Muscle layer of colon (tissue), 2 donors: Measurements from ENCODE around the gene SNRNP25.

Source experiments
- H3K27ac ChIP-seq: one replicate; pipeline ENCODE4 v1.7.0; 2013; ENCODE audit warnings: low read depth, mild to moderate bottlenecking, low read length, moderate library complexity
- H3K27me3 ChIP-seq, 2 donors: one replicate each; pipeline ENCODE4 v1.7.0; 2013; ENCODE audit warnings: low read length in 2 of 2, mild to moderate bottlenecking in 2 of 2; ENCODE audit not compliant: insufficient read depth in 2 of 2, control insufficient read depth in 1 of 2
- H3K36me3 ChIP-seq: one replicate; pipeline ENCODE4 v1.7.0; 2013; ENCODE audit warnings: mild to moderate bottlenecking, low read length; ENCODE audit not compliant: insufficient read depth
- H3K4me1 ChIP-seq: one replicate; pipeline ENCODE4 v1.7.0; 2013; ENCODE audit warnings: mild to moderate bottlenecking, low read length; ENCODE audit not compliant: insufficient read depth
- H3K4me3 ChIP-seq, 2 donors: one replicate each; pipeline ENCODE4 v1.7.0; 2013; ENCODE audit warnings: low read length in 2 of 2, low read depth in 1 of 2, mild to moderate bottlenecking in 1 of 2, moderate library complexity in 1 of 2
- H3K9ac ChIP-seq: one replicate; pipeline ENCODE4 v1.7.0; 2013; ENCODE audit warnings: low read length
- H3K9me3 ChIP-seq: one replicate; pipeline ENCODE4 v1.7.0; 2013; ENCODE audit warnings: mild to moderate bottlenecking, low read length
- donor health status: abdominal sarcoma.
- donor health status: Adenocarcinoma of cecum.

SNRNP25 gene

DNA sequence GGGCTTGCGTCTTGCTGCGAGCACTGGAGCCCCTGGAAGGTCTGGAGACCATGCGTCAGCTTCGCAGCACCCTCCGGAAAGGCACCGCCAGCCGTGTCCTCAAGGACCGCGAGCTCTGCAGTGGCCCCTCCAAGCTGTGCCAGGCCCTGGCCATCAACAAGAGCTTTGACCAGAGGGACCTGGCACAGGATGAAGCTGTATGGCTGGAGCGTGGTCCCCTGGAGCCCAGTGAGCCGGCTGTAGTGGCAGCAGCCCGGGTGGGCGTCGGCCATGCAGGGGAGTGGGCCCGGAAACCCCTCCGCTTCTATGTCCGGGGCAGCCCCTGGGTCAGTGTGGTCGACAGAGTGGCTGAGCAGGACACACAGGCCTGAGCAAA is 31.8 kb downstream of the SNRNP25 start:
- no peak overlapping the region for H3K9ac ChIP-seq
- H3K27me3 ChIP-seq = no peaks in the 10 kb centered on the region
- H3K4me1 ChIP-seq = peaks cover 9% of the 10 kb centered on the region
- H3K36me3 ChIP-seq = peaks cover 37% of the 10 kb centered on the region
- H3K9me3 ChIP-seq = no peaks in the 10 kb centered on the region
- H3K27ac ChIP-seq = no peak overlapping the region
- H3K4me3 ChIP-seq = no peak overlapping the region

DNA sequence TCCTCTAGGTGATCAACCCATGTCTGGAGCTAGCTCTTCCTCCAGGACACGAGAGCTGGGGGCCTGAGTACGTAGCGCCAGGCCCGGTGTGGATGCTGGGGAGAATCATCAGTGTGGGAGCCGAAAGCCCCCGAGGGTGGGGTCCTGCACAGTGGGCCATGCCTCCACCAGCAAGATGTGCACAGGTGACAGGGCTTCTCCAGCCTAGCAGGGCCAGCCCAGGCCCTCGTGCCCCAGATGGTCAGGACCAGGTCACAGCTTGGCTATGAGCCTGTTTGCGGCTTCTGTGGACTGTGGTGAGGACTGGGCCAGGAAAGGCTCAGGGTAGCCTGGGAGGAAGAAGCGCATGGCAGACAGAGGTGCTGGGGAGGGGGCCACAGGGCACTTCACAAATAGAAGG is 32.2 kb downstream of the SNRNP25 start:
- Histone ChIP-seq H3K36me3 (peaks cover 40% of the 10 kb centered on the region), H3K9ac (no peak overlapping the region), H3K27me3 (no peaks in the 10 kb centered on the region), H3K9me3 (no peaks in the 10 kb centered on the region), H3K27ac (no peak overlapping the region), H3K4me1 (peaks cover 9% of the 10 kb centered on the region), H3K4me3 (no peak overlapping the region)

DNA sequence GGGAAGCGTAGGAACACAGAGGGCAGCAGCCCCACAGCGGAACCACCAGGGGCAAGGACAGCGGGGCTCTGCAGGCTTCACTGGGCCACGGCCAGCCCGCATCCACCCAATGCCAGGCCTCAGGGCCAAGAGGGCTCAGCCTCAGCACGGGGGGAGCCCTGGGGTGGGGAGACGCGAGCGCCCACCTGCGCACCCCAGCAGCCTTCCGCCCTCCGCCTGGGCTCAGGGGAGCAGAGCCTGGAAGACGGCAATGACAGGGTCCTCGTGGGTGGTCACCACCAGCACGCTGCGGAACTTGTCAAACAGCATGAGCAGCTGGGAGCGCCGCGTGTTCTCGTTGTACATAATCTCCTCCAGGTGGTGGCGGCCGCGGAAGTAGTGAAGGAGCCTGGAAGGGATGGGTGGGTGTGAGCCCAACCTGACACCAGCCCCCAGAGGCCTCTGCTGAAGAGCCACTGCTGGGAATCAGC is 32.9 kb downstream of the SNRNP25 start:
- peaks cover 40% of the 10 kb centered on the region for H3K36me3 ChIP-seq
- H3K27ac ChIP-seq = no peak overlapping the region

DNA sequence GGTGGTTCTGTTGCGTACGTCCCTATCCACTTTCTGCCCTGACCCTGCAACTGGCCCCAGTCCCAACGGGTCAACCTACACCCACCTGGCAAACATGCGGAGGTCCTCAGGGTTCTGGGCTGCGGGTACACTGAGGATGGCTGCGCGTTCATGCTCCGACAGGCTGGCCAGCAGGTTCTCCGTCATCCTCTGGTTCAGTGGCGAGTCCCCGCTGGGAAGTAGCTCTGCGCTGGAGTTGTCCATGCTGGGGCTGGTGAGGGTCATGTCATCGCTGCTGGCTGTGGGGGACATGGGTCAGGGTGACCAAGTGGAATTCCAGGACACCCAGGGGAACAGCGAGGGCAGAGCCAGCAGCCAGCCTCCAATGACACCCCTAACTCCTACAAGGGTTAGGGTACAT is 35.0 kb downstream of the SNRNP25 start:
- Histone ChIP-seq H3K4me3 (no peak overlapping the region), H3K36me3 (peaks cover 40% of the 10 kb centered on the region), H3K9ac (no peak overlapping the region), H3K4me1 (peaks cover 19% of the 10 kb centered on the region), H3K9me3 (no peaks in the 10 kb centered on the region), H3K27ac (no peak overlapping the region), H3K27me3 (no peaks in the 10 kb centered on the region)

More for the DNA sequence above, 32.9 kb downstream of the SNRNP25 start:
- no peaks in the 10 kb centered on the region for H3K9me3 ChIP-seq
- H3K27me3 ChIP-seq = no peaks in the 10 kb centered on the region
- H3K4me3 ChIP-seq = no peak overlapping the region
- H3K9ac ChIP-seq = no peak overlapping the region
- peaks cover 12% of the 10 kb centered on the region for H3K4me1 ChIP-seq

DNA sequence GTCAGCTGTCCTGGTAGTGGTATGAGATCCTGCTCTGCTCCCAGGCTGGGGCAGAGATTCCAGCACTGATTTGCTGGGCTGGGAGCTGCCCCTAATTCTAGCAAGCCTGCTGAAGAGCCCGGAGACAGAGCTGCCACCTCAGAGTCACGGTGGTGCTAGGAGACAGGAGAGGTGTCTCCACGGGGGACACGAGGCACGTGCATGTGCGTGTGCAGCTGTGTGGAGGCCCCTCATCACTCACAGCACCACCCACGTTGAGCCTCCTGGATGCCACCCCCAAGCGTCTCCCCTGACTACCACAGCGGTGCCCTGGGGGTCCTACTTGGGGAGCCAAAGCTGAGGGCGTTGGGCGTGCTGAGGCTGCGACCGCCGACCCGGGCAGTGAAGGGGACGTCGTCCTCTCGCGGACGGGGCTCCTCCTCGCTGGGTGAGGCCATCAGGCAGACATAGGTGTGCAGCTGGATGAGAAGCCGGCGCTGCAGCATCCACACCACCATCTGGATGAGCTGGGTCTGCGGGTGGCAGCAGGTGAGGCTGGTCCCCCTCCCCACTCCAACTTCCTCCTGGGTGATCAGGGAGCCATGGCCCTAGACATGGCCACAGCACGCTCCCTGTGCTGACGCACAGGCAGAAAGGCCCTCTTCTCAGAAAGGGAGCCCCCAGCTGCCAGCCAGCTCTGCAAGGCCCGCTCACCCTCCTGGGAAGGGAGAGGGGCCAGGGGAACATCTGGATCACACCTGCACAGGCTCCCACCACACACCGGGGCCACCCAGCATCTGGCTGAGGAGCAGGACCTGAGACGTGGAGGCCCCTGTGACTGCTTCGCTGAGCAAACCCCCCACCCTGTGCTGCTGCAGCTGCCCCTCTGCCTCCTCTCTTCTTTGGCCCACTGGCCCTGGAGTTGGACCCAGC is 36.0 kb downstream of the SNRNP25 start:
- Histone ChIP-seq H3K9me3 (no peaks in the 10 kb centered on the region), H3K27me3 (no peaks in the 10 kb centered on the region), H3K9ac (no peak overlapping the region), H3K4me1 (peaks cover 10% of the 10 kb centered on the region), H3K27ac (no peak overlapping the region), H3K4me3 (no peak overlapping the region), H3K36me3 (peaks cover 42% of the 10 kb centered on the region)

DNA sequence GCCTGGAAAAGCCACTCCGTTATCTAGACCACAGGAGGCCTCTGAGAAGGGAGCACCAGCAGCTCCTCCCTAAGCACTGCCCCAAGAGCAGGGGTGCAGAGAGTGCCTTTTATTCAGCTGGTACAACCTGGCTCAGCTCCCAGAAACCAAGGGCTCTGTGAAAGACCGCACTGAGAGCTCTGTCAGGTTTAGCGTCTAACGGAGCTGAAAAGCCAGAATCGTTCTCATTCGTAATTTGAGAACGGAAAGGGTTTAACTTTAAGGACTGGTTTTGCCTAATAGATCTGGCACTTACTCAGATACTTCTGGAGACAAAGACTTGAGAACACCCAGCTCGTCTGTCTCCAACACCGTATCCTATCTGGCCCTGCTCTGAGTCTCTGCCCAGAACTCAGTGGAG is 37.9 kb downstream of the SNRNP25 start:
- Histone ChIP-seq H3K36me3 (peaks cover 40% of the 10 kb centered on the region), H3K9ac (no peak overlapping the region)

DNA sequence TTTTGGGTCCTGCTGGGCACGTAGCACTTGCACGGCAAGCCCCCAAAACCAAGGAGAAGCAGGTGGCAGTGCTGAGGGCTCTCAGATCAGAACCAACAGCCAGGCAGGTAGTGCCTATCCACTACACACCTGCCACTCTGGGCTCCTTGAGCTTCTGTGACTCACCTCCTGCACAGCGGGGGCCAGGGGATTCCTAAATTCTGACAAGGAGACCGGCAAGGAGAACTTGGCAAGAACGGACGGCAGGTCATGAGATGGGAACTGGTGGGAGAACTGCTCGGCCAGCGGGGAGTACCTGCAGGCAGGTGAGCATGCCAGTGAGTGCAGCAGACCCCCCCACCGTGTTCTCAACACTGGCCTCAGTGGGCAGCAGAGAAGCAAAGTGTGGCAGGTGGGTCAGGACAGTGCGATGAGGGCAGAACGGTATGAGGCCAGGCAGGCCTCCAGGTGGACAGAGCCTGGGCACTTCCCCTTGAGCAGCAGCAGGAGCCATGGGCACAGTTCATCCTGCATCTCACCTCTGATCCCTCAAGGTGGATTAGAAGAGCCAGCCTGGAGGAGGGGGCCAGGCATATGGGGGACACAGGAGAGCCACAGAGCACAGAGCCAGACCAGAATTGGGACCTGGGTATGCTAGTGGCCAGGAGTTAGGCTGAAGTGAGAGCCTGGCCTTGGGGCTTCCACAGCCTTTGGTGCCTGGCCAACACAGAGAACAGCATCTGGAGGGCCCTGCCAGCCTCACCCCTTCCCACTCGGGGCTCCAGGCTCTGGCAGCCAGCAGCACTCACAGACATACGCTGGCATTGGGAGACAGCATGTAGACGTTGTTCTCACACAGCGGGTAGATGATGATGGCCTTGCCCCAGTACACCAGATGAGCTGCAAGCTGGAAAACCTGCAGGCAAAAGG is 39.1 kb downstream of the SNRNP25 start:
- Histone ChIP-seq H3K4me1 (peaks cover 19% of the 10 kb centered on the region), H3K9me3 (no peaks in the 10 kb centered on the region), H3K36me3 (peaks cover 36% of the 10 kb centered on the region), H3K9ac (no peak overlapping the region), H3K27ac (no peak overlapping the region), H3K27me3 (no peaks in the 10 kb centered on the region), H3K4me3 (no peak overlapping the region)

More for the DNA sequence above, 37.9 kb downstream of the SNRNP25 start:
- Histone ChIP-seq H3K27ac (no peak overlapping the region), H3K4me1 (peaks cover 9% of the 10 kb centered on the region), H3K27me3 (no peaks in the 10 kb centered on the region), H3K4me3 (no peak overlapping the region), H3K9me3 (no peaks in the 10 kb centered on the region)

DNA sequence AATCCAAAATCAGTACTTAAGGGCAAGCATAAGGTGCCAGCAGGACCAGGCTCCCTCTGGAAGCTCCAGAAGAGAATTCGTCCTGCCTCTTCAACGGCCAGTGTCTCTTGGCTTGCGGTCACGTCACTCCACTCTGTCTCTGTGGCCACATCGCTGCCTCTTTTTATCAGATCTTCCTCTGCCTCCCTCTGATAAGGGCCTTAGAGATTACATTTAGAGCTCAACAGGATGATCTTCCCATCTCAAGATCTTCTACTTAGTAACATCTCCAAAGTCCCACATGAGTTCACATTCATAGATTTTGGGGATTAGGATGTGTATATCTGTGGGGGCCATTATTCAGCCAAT is 41.3 kb downstream of the SNRNP25 start:
- Histone ChIP-seq H3K4me3 (no peak overlapping the region), H3K9ac (no peak overlapping the region), H3K9me3 (no peaks in the 10 kb centered on the region), H3K4me1 (peaks cover 19% of the 10 kb centered on the region), H3K27ac (no peak overlapping the region), H3K27me3 (no peaks in the 10 kb centered on the region), H3K36me3 (peaks cover 24% of the 10 kb centered on the region)

DNA sequence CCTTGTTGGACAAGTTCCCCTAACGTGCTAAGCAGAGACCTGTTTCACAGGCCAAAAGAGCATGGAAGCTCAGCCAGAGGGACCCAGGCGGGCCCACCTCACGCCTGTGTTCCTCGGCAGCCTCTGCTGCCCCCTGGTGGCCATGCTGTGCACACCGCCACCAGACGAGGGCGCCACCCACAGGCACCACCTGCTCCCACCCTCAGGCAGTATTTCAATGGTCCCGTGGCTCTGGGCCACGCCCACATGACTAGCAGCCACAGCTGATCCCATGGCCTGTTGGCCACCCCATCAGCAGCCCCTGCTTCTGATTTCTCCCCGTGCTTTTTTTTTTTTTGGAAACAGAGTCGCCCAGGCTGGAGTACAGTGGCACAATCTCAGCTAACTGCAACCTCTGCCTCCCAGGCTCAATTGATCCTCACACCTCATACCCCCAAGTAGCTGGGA is 43.3 kb downstream of the SNRNP25 start:
- Histone ChIP-seq H3K27ac (no peak overlapping the region), H3K4me1 (peaks cover 12% of the 10 kb centered on the region), H3K36me3 (peaks cover 16% of the 10 kb centered on the region), H3K27me3 (no peaks in the 10 kb centered on the region), H3K9me3 (no peaks in the 10 kb centered on the region), H3K4me3 (no peak overlapping the region), H3K9ac (no peak overlapping the region)

DNA sequence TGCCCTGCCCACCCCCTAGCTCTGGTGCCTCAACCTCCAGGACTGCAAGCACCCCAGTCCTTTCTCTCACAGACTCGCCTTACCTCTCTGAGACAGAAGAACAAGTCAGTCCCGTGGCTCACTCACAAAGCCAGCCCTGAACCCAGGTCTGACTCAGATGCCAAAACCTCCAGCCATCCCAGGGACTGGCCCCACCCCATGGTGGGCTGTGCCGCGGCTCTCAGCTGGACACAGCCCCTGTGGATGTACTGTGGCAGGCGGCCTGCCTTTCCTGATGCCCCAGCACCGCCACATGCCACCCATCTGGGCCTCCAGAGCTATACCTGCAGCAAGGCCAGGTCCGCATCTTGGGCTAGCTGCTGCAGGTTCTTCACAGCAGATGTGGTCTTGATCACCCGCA is 44.2 kb downstream of the SNRNP25 start:
- H3K4me3 ChIP-seq = no peak overlapping the region
- peaks cover 10% of the 10 kb centered on the region for H3K4me1 ChIP-seq
- H3K9me3 ChIP-seq = no peaks in the 10 kb centered on the region
- H3K27me3 ChIP-seq = no peaks in the 10 kb centered on the region
- peaks cover 16% of the 10 kb centered on the region for H3K36me3 ChIP-seq
- no peak overlapping the region for H3K9ac ChIP-seq
- no peak overlapping the region for H3K27ac ChIP-seq

DNA sequence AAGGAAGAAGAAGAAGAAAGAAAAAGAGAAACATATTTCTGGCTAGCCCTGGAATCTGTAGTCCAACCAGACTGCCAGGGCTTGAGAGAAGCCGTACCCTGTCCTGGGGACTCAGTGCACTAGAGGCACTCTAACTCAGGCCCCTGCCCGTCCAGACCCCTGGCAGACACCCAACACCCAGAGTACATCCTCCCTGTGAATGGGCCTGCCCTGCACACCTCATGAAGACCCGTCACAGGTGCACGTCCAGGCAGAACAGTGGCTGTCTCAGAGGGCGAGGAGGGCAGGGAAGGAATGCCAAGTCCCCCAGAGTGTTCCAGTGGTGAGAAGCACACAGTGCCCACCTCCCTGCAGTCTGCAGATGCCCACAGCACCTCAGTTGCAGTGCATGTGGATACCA is 47.4 kb downstream of the SNRNP25 start:
- peaks cover 20% of the 10 kb centered on the region for H3K36me3 ChIP-seq
- H3K27me3 ChIP-seq = no peaks in the 10 kb centered on the region
- H3K9ac ChIP-seq = no peak overlapping the region
- no peak overlapping the region for H3K4me3 ChIP-seq
- H3K4me1 ChIP-seq = peaks cover 10% of the 10 kb centered on the region
- H3K9me3 ChIP-seq = no peaks in the 10 kb centered on the region
- no peak overlapping the region for H3K27ac ChIP-seq
